ENCODE data around the gene IMPDH2.

GRCh38 chr3:49004352-49005302 is 24.6 kb downstream of the IMPDH2 start:
- TF ChIP-seq CTCF (conservative IDR thresholded peaks at IDR 0.05; ENCODE audit: low read length) (no peak), EZH2phosphoT487 (IDR thresholded peaks at IDR 0.05; ENCODE audit: borderline replicate concordance) (no peak)
